Middle frontal gyrus (tissue), 1 donor: ENCODE data around the gene UBL3.
A peak's percentile ranks its signal among the peaks of the same experiment; 100 is the strongest.

ENCODE experiments used
- DNase-seq: peaks from one replicate; pipeline ENCODE4 v3.0.0-alpha.2; 2015; ENCODE audit warnings: low spot score; ENCODE audit errors: extremely low spot score

Gene UBL3

DNA sequence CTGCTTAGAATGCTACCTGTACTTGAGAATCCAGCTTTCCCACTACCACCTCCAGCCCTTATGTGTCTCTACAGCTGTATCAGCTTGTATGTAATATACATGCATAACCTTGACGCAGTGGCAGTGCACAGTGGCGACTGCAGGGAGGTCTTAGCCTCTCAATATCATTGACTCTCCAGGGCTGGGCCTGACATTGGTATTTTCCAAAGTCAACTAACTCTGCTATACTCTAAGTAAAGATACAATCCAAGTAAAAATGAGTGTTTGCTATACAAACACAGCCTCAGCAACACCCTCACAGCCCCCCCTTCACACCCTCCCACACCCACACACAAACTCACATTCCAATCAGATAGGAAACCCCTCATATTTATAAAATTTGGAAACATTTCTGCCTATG, 6.7 kb upstream of the UBL3 start:
- DNase-seq: no peak

DNA sequence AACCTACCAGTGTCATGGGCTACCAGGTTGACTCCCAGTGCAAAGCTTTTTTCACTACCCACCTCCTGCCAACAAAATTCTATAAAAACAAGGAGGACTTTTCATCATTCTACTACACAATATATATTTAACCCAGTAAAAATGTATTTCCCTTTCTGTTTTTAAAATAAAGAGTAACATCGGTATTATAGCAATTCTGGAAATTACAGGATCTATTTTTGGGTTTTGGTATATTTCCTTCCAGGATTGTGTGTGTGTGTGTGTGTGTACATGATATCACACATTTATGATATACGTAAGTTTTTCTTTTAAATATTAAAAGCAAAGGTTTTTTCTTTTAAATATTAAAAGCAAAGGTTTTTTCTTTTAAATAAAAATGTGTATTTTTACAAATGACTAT, 6.0 kb upstream of the UBL3 start:
- DNase-seq: no peak

DNA sequence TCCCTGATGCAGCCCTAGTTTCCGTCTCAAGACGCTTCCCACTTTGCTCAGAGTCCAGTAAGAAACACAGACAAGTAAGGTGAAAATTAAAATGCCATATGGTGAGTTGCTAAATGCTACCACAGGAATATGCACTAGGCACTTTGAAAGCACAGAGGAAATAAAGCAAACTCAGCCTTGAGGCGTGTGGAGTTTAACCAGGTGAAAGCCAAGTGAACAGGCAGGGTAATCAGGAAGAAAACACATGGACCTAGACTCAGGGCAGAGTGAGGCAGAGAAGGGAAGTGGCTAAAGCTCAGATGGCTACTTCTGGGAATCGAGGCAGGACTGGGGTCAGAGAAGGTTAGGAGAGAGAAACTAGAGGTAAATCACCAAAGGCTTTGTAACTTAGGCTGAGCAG, 5.4 kb upstream of the UBL3 start:
- no peak for DNase-seq

DNA sequence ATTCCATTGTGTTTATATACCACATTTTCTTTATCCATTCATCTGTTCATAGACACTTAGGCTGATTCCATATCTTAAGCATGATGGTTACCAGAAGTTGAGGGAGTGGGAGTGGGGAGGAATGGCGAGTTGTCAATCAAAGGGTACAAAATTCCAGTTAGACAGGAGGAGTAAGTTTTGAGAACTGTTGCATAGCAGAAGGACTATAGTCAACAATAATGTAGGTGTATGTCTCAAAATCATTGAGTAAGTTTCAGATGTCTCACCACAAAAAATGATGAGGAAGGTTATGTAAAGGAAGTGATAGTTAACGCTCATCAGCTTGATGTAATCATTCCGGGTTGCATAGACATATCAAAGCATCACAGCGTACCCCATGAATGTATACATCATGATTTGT, 4.6 kb upstream of the UBL3 start:
- DNase-seq: no peak

DNA sequence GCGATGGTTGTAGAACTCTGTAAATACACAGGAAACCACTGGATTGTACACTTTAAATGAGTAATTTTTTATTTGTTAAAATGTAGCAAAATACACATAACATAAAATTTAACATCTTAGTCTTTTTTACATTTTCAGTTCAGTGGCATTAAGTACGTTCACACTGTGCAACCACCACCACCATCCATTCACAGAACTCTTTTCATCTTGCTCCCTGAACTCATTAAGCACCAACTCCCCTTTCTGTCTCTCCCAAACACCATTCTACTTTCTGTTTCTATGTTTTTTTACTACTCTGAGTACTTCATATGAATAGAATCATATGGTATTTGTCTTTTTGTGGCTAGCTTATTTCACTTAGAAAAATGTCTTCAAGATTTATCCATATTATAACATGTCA, 2.7 kb upstream of the UBL3 start:
- no peak for DNase-seq

DNA sequence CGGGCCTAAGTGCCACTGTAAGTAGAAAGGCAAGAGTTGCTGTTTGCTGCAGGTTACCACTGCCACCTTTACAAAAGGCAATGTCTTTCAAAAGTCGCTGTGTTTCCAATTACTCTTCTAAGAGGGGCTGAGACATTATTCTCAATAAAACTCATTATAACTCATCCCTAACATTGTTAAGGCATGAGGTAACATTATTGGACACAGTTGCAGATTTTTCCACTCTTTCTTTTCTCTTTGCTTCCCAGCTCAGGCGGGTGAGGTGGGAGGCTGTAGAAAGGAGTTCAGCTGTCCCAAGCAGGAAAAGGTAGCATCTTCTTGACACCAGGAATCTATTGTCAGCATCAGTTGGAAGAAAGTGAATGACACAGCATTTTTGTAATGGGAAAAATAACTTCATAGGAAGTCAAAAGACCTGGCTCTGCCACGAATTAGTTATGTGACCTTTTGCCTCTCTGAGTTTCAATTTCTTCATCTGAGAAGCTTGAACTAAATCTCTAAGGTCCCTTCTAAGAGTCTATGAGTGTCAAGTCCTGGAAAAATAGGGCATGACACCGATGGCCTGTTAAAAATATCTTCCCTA, 2.1 kb upstream of the UBL3 start:
- DNase-seq: no peak

DNA sequence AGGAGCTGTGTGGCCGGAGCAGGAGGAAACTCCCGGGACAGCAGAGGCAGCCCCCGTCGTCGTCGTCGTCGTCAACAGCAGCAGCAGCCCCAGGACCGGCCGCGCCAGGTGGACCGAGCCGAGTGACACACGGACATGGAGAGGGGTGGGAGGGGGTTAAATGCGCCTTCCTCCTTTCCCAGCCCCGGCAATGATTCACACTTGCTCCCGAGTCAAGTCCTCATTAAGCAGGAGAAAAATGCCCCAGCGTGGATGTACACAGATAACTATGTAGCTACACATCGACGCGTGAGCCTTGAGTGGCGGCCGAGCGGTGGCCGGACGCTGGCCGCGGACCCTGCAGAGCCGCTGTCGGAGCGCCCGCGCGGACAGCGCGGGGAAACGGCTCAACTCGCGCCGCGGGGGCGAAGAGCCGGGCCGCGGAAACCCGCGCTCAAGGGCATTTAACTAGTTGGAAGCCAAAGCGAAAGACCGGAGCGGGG, 645 bp downstream of the UBL3 start:
- no peak for DNase-seq

DNA sequence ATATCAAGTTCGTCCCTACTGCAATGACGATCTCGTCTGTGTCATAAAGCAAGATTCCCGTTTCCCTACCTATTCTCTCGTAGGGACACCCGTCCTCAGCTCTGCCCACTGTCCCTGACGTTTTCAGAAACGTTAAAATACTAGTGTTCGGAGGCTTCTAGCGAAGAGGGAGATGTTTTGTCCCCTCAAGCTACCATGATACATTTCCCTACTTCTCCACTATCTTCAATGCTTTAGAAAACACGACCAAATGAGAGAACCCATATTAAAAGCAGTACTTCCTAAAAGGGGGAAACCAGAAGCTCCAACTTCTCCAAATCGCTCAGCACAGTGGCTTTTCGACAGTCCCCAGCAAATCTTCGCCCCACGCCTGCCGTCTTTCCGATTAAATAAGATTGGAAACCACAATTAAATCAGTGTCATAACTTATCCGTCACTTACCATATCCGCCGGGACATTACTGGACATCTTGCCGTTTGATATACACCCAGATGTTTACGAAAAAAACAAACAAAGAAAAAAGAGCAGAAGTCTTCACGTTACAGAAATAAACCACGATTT, 1.3 kb downstream of the UBL3 start:
- no peak for DNase-seq

DNA sequence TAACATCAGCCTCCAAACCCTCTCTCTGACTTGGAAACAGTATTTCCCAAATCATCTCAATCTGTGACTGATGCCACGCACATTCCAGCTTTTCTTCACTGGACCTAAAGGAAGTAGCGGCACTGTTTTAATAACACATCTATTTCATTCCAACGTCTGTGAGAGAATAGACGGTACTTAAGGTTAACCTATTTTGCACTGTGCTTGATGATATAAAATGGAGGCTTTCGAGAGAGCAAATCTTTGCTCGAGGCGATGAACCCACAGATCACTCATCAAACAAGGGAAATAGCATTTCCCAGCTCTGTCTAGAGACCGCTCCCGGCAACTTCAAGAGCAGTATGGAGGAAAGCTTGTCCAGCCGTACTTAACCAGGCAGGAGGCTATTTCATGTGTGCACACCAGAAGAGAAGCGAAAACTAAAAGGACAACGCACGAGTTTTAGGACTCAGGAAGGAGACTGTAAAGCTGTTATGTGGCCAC, 2.9 kb downstream of the UBL3 start:
- DNase-seq: peak; percentile 20

DNA sequence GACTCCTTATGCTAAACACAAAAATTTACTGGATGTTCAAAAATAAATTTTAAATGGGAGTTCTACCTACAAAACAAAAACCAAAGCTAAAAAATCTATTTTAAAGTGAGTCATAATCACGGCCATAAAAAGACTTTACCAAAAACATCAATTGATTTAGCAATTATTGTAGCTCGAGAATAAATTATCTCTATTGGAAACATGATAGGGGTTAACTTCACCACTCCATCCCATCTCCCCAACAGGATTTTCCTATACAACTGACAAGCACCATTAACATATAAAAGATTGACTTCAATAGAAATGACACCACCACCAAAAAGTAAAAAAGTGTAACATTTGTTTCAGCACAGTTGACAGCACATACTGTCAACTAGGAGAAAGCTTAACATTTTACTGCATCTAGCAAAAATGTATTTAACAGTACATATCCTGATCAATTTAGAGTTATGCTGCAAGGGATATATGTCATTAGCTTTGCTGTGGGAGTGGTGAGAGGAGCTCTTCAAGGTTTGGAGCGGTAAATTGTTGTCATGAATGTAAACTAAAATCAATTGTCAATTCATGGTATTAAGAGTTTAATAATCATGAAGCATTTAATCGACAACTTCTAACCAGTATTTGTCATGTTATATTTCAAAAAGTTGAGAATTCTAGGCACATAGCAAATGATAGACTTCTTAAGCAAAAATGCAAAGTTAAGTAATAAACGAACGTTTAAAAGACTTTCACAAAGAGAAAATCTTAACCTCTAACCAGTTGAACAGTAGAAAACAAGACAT, 3.8 kb downstream of the UBL3 start:
- DNase-seq: no peak

DNA sequence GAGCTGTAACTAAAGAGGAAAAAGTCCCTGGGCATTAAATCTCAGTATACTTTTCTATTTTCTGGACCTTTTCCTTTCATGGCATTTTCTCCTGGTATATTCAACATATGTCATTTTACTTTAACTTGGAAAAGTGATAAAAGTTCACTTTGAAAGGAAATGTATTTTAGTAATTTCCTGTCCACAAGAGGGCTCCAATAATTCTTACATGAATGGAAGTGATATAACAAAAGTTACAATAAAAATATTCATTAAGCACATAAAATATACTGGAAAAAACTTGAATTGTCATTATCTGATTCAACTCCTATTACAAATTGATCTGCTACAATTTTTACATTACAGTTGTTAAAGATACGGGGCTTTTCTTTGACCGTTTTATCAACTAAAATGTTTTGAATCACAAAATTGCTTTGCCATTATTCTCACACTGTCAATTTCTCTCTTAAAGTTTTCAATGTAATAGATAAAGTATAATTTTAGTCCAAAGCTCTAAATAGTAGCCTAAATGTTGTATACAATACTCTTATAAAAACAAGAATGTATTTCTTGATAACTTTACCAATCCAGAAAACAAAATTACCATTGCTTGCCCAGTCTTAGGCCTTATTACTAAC, 4.9 kb downstream of the UBL3 start:
- no peak for DNase-seq

DNA sequence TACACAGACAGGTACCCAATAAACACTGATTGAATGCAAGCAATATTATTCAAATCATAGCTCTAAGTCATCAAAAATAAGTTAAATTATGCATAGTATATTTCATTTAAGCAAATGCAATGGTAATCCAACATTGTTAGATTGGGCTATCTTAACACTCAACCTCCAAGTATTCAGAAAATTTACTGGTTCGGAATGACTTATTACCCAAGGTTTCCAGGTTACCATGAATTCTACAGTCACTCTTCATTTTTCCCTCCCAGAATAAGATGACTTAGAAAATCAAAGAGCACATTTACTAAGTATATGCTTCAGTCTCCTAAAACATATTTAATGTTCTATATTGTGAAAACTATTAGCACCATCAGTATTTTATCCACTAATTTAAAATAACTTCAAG, 6.0 kb downstream of the UBL3 start:
- DNase-seq: no peak

DNA sequence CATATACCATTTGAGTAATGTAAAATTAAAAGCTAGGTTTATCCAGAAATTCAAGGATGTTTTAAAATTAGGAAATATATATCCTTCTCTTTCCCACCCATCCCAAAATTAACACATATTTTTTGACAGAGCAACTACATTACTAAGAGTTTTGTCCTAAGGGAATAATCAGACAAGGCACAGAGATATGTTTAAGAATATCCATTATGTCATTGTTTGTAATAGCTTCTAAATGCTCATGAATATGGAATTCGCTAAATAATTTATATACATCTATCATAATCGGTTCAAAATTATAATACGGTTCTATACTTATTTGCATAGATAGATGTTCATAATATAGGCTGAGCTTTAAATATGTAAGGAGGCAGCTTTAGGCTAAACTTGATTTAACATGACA, 9.8 kb downstream of the UBL3 start:
- no peak for DNase-seq

DNA sequence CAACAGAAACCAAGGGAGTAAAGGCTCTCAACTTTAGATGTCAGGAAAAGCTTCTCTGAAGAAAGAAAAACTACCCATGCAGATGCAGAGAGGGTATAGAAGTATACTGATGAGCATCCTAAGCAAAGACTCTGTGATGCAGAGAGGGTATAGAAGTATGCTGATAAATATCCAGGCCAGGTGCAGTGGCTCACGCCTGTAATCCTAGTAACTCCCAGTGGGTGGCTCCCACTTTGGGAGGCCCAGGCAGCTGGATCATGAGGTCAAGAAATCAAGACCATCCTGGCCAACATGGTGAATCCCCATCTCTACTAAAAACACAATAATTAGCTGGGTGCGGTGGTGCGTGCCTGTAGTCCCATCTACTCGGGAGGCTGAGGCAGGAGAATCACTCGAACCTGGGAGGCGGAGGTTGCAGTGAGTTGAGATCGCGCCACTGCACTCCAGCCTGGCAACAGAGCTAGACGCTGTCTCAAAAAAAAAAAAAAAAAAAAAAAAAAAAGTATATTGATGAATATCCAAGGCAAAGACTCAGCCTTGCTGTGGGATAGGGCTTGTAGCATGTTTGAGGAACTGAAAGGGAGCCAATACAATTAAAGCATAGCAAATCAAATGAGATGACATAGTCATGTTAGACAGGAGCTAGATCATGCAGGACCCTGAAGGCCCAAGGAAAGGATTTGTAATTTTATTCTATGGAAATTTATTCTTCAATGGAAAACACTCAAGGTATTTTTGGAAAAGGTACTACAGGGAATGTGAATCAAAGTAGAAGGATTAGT, 14.9 kb downstream of the UBL3 start:
- no peak for DNase-seq

DNA sequence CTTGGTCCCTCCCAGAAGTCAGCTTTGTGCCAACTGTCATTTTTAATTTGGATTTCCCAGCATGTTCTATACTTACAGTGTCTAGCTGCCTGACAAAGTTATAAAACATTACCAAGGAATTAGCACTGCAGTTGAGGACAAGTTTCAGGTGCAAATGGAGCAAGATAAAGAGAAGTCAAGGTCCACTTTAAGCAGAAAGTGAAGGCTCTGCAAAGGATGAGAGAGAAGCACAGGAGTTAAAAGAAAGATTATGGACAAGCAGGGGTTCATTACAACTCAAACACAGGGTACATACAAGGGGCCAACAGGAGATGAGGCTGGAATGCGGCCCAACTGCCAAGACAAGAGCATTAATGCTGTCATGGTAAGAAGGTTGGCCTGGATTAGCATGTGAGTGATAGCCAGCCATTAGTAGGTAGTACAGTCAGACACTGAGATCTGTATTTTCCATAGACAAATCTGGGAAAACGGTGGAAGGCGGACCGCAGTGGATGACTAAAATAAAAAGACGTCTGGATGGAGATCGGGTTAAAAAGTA, 17.6 kb downstream of the UBL3 start:
- no peak for DNase-seq

DNA sequence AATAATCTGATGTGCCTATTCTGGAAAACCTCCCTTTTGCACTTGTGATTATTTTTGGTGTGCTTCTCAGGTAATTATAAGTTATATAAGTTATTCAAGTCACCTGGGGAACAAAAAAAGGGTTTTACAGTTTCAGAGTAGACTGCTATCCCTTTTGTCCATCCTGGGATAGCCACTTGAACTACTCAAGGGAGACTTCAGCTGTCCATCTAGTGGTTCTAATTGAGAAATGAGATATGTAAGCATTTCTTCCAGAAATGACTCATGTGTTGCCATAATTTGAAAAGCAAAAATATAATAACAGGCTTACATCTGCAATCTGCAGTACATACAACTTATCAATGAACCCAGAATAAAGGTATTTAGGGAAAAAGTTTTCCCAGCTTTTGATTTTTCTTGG, 20.4 kb downstream of the UBL3 start:
- DNase-seq: no peak

DNA sequence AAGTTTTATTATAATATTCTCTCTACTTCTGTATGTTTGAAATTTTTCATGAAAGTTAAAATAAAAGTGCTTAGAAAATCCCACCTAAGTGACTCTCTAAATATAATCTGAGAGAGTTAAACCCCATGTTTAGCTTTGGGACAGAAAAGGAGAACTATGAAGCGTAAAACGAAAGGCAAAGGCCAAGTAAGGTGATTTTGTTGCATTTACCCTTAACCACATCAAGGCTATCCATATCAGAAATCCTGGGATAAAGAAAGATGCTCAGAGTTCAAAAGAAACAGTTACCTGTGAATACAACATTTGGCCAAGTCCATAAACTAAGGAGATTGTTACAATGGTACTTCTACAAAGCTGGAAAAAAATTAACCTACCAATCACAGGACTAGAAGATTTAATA, 31.3 kb downstream of the UBL3 start:
- no peak for DNase-seq

DNA sequence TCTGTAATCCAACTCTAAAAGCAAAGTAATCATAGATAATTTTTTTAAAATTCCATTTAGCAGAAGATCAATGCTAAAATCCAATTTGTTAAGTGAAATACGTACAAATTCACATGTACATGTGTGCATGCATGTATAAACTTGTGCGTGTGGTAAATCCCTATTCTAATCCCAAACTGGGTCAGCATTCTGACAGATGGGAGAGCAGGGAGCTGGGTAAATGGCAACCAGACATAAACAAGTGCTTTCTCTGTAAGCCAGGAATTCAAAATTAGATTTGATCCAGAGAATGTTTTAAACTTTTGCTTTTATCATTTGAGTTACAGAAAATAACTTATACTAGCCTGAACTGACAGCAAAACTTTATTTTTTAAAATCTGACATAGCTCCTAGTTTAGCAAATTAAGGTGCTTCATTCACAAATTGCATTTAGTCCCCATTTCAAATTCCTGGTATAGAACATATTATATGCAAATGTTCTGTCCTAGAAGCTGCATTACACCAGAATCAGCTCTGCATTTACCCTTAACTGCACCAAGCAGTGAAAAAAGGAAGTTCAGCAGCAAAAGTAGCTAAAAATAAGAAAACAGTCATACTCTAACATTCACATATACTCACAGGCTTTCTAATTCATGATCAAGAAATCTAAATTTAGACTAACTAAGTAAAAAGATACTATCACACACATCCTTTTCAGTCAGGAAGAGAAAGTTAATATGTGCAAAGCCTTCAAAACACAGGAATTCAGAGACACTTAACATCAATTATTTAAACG, 32.6 kb downstream of the UBL3 start:
- DNase-seq: no peak

DNA sequence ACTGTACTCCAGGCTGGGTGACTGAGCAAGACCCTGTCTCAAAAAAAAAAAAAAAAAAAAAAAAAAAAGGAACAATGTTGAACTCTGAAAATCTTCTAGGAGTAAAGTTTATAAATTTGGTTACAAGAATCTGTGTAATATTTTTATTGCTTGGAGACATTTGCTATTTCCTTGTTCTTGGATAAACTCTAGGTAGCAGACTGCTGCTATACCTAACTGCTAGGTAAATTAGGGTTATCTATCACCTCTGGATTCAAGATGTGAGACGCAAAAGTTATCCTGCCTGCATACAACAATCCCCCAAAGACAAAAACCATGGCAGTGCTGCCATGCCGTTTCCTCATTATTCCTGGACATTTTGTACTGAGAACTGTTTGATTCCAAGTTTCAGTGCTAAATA, 33.7 kb downstream of the UBL3 start:
- DNase-seq: no peak

DNA sequence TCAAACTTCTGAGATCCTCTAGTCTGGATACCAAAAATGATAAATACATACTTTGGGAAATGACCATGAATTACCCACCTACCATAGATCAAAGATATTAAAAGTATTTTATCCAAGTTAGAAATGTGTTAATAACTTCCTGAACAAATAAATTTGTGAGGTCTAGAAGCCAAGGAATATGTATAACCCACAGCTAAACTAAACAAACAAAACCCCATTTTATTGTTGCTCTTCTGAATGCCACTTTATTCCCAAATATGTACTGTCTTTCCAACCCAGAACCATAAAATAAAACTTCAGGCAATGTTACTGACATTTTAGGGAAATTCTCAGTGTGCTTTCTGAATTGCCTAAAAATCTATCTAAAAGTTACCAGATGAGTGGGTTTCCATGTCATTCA, 35.1 kb downstream of the UBL3 start:
- DNase-seq: no peak

DNA sequence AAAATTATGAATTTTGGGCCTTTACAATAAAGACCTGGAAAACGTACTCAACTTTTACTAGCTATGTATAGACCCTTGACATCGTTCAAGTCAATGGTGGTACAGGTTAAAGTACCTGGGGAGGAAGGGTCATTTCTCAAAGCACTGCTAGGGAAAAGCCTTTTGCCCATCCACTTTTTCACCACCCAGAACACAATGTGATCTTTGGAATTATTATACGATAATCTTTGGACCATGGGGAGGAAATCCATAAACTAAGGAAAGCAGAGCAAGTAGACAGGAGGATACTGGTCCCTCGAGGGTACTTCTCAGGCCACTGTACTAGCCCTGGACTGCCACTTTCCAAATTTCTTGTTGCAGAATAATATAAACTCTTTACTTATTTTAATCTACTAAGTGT, 39.5 kb downstream of the UBL3 start:
- DNase-seq: no peak
